ENCODE results near the gene PRDX5.

DNA sequence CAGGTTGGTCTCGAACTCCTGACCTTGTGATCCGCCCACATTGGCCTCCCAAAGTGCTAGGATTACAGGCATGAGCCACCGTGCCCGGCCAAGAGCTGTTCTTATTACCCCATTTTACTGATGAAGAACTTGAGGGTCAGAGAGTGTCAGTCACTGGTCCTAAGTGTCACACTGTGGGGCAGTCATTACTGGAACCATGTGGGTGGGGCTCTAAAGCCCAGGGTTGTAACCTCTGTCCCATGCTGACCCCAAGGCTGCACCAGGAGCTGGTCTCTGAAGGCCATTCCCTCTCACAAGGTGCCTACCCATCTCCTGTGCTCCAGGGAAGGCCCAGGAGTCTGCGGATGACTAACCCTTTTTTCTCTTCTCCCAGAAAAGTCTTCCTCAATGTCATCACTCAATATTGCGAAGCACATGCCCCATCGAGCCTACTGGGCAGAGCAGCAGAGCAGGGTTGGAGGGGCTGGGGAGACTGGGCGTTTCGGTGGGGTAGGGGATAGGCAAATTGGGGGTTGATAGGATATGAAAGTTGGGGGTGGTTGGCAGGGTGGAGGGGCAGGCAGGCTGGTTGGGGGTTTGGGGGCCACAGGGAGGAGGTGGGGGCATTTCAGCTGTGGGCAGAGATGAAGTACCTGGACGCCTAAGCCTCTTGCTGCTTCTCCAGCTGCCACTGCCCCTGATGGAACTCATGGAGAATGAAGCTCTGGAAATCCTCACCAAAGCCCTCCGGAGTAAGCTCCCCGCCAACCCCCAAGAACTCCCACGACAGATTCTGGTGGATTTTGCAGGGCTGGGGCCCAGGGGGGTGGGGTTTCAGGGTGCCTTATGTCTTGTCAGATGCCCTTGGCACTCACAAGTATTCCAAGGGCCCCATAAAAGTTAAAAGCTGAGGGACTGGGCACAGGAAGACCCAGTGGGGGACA lies 14.6 kb upstream of the PRDX5 start:
- TF ChIP-seq POLR2AphosphoS5 (IDR thresholded peaks at IDR 0.05; ENCODE audit: borderline replicate concordance, low read depth, low read length), result no peak
- no peak for TF ChIP-seq EZH2 (IDR thresholded peaks at IDR 0.05)

Data from SK-N-MC (cell line).